Fibroblast of skin of left biceps (primary cell): ENCODE results near the gene ZNF493.

Experiments
- DNase-seq, 2 experiments: peaks; one replicate each; pipeline ENCODE4 v3.0.0-alpha.2; 2013; ENCODE audit warnings: low read depth in 2 of 2

The ZNF493 gene

DNA sequence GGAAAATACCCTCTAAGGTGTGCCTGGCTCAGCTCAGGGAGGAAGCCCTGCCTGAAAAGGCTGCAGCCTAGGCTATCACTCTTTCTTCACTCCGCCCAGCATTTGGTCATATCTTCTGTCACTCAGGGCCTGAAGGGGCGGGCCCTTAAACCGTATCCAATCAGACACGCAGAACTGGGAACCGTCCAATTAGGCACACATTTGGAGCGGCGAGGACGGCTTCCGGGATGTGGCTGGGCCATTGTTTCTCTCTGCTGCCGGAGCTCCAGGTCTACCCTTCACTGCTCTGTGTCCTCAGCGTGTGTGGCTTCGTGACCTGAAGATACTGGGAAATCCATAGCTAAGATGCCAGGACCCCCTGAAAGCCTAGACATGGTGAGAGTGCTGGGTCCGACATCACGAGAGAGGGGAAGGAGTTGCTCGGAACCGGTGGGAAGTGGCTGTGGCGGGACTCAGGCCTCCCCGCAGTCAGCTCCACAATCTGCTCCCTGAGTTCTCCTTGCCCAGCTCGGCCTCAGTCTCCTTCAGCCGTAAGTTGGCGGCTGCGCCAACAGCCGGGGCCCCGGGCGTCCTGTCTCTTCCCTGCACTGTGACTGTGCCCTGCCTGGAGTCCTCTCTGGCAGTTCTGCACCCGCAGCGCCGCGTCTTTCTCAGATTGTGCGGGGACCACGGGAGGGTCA is at the start of gene ZNF493:
TSS of gene ZNF493 (plus strand) at position 241 of the 680 bp plus-strand sequence. CDS start at position 346, 105 bp downstream.
- DNase-seq = peak; percentile 84 to 85

DNA sequence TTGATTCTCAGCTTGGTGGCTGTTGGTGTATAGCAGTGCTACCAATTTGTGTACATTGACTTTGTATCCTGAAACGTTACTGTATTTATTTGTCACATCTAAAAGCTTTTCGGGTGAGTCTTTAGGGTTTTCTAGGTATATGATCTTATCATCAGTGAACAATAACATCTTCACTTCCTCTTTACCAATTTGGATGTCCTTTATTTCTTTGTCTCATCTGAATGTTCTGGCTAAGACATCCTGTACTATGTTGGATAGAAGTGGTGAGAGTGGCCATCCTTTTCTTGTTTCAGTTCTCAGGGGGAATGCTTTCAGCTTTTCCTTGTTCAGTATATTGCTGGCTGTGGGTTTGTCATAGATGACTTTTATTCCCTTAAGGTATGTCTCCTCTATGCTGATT is 44.1 kb upstream of the ZNF493 start:
- DNase-seq = no peak

DNA sequence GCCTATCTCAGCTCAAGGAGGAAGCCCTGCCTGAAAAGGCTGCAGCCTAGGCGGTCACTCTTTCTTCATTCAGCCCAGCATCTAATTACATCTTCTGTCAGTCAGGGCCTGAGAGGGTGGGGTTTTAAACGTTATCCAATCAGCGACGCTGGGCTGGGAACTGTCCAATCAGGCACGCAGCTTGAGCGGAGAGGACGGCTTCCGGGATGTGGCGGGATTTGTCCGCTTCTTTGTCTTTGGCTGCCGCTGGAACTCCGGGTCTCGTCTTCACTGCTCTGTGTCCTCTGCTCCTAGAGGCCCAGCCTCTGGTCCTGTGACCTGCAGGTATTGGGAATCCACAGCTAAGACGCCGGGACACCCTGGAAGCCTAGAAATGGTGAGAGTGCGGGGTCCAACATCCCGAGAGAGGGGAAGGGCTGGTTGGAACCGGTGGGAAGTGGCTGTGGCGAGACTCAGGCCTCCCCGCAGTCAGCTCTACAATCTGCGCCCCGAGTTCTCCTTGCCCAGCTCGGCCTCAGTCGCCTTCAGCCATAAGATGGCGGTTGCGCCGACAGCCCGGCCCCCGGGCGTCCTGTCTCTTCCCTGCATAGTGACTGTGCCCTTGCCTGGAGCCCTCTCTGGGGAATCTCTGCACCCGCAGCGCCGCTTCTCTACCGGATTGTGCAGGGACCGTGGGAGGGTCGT is 38.0 kb upstream of the ZNF493 start, which contains the start of gene ZNF738:
TSS of gene ZNF738 (plus strand) at position 233 of the 684 bp plus-strand sequence. CDS start at position 374, 141 bp downstream.
- peak; percentile 82 to 85 for DNase-seq

DNA sequence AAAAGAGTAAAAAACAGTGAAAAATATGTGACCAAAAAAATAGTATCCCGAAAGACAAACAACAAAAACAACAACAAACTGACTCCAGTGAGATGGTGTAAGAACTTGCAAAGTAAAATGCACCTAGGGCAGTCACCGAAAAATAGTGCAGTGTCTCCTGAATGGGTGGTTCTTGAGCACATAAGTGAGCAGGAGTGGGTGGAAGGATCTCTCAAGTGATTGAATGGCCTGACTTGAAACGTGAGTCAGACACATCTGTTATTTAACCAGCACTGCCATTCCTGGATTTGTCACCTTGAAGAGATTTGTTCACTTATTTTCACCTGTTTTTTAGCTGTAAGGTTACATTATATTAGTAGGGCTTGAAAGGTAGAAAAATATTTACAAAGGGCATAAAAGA is 34.6 kb upstream of the ZNF493 start:
- DNase-seq = no peak

DNA sequence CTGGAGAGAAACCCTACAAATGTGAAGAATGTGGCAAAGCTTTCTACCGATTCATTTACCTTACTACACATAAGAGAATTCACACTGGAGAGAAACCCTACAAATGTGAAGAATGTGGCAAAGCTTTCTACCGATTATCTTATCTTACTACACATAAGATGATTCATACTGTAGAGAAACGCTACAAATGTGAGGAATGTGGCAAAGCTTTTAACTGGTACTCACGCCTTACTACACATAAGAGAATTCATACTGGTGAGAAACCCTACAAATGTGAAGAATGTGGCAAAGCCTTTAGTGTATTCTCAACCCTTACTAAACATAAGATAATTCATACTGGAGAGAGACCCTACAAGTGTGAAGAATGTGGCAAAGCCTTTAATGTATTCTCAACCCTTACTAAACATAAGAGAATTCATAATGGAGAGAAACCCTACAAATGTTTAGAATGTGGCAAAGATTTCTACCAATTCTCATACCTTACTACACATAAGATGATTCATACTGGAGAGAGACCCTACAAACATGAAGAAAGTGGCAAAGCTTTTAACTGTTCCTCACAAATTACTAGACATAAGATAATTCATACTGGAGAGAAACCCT is 12.9 kb upstream of the ZNF493 start:
- DNase-seq = no peak

DNA sequence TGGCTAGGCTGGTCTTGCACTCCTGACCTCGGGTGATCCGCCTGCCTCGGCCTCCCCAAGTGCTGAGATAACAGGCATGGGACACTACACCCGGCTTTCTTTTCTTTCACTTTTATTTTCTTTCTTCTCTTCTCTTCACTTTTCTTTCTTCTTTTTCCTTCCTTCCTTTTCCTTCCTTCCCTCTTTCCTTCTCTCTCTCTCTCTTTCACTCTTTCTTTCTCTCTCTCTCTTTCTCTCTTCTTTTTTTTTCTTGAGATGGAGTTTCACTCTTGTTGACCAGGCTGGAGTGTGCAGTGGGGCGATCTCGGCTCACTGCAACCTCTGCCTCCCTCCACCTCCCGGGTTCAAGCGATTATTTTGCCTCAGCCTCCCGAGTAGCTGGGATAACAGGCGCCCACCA is 812 bp upstream of the ZNF493 start:
- no peak for DNase-seq

DNA sequence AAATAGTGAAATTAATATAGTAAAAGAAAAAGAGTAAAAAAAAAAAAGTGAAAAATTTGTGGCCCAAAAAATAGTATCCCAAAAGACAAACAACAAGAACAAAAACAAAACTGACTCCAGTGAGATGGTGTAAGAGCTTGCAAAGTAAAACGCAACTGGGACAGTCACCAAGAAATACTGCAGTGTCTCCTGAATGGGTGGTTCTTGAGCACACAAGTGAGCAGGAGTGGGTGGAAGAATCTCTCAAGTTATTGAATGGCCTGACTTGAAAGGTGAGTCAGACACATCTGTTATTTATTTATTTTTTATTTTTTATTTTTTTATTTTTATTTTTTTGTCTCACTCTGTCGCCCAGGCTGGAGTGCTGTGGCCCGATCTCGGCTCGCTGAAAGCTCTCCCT is 1.9 kb downstream of the ZNF493 start:
- no peak for DNase-seq

DNA sequence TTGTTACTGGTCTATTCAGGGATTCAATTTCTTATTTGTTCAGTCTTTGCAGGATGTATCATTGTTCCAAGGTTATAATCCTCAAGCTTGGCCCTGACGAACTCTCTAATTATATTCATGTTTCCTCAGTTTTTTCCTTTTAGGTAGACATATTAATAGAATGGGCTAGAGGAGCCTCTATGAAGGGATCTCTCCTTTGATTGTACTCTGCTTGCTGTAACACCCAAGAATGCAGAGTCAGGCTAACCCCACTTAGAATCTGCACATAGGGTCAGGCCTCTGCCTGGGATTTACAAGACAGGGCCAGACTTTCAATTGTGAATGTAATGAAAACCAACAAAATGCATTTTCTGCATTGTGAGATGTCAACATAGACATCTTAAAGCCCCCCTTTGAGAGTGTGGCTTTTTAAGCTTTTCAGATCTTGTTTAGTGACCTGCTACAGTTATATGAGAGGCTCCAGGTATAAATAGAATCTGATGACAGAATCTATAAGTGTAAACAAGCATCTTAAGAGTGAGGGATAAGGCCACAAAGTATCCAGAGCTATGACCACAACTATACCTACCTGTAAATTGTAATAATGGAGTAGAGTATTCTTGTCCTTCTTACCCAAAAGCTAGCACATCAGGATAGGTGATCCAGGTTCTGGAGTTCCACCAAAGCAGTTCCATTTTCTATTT is 5.5 kb downstream of the ZNF493 start:
- DNase-seq = no peak

DNA sequence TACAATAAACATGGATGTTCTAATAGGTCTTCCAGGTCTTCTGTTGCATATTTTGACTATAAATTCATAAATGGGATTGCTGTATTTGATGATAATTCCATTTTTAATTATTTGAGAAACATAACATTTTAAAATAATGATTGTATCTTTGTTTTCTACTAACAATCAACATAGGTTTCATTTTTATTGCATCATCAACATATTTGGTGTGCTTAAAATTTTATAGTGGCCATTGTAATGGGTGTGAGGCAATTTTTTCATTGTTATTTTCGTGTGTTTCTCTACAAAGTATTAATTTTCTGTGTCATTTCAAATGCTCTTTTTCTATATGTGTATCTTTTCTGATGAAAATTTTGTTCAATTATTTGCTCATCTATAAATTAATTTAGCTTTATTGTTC is 13.2 kb downstream of the ZNF493 start:
- no peak for DNase-seq

DNA sequence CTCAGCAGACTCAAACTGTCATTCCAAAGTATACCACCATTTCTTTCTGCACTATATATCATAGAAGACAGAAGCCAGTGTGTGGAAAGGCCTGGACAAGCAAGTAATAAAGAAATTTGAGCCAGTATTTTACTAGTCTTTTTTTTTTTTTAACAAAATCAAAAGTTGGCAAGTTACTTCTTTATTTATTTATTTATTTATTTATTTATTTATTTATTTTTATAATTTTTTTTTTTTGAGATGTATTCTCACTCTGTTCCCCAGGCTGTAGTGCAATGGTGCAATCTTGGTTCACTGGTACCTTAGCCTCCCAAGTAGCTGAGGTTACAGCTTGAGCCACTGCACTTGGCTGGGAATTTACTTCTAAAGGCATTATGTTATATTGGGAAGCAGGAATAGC is 25.3 kb downstream of the ZNF493 start:
- no peak for DNase-seq

DNA sequence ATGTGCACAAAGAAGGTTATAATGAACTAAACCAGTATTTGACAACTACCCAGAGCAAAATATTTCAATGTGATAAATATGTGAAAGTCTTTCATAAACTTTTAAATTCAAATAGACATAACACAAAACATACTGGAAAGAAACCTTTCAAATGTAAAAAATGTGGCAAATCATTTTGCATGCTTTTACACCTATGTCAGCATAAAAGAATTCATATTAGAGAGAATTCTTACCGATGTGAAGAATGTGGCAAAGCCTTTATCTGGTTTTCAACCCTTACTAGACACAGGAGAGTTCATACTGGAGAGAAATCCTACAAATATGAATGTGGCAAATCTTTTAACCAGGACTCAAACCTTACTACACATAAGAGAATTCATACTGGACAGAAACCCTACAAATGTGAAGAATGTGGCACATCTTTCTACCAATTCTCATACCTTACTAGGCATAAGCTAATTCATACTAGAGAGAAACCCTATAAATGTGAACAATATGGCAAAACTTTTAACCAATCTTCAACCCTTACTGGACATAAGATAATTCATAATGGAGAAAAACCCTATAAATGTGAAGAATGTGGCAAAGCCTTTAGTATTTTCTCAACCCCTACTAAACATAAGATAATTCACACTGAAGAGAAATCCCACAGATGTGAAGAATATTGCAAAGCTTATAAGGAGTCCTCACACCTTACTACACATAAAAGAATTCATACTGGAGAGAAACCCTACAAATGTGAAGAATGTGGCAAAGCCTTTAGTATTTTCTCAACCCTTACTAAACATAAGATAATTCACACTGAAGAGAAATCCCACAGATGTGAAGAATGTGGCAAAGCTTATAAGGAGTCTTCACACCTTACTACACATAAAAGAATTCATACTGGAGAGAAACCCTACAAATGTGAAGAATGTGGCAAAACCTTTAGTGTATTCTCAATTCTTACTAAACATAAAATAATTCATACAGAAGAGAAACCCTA is 26.4 kb downstream of the ZNF493 start:
- no peak for DNase-seq

DNA sequence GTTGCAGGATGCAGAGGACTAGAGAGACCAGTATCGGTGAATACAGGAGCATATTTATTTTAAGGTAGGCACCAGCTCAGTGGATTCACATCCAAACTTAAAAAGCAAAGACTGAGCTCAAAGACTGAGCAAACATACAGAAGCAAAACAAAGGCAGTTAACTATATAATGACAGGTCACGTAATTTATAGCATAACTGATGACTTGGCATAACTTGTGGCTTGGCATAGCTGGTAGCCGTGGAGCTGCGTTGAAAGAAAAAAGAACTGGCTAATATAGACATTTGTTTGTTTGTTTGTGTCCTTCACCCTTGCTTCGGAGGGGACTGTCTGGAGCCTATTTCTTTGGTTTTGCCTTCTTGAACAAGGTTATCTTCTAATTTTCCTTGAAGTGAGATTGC is 33.7 kb downstream of the ZNF493 start:
- DNase-seq = no peak

DNA sequence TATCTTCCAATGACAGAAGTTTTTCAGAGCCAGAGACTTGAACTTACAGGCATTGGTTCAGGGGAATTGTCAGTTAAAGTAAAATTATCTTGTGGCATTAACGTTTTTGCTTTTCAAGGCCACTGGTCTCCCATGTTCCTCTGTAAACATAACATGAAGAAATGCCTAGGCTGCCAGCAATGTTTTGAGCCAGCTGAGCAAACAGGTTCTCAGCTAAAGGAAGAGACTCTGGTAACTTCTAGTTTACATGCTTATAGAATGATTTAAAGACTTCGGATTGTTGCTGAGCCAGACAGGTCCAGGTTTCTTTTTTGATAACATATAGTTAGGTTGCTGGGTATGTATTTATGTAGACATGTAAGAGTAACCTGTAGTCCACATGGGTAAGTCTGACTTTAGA is 35.7 kb downstream of the ZNF493 start:
- no peak for DNase-seq

DNA sequence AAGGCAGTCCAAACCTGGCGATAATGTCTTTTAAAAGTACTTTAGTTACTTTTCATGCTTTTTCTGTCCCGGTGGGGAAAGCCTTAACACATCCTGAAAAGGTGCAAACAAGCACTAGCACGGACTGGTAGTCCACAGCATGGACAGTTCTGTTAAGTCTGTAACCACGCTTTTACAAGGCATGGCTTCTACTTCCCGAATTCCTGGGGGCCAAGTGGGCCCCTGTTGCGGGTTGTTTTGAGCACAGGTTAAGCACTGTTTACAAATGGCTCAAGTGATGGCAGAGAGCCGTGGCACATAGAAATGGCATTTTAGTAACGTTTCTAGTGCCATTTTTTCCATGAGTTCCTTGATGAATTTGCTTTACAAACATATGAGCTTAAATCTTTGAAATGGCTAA is 37.6 kb downstream of the ZNF493 start:
- no peak for DNase-seq

DNA sequence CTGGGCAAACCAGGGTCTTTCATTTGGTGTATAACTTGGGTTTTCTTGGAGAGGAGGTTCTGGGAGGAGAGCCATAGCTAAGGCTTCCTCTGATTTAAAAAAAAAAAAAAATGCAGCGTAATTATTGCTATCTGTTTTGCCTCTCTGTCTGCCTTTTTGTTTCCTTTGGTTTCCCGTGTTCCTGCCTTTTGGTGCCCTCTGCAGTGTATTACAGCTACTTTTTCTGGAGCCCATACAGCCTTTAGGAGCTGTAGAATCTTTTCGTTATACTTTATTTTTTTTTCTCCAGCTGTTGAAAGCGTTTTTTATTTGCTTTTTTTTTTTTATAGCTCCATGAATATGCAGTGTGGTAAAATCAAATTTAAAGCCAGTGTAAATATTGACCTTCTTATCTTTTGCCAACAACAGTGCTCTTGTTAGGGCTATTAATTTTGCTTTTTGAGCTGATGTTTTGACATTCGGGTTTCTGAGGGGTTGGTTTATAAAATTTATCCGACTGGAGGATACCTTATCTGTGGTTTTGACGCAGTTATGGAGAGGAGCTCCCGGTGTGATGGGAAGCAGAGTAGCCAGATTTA is 38.1 kb downstream of the ZNF493 start:
- no peak for DNase-seq

DNA sequence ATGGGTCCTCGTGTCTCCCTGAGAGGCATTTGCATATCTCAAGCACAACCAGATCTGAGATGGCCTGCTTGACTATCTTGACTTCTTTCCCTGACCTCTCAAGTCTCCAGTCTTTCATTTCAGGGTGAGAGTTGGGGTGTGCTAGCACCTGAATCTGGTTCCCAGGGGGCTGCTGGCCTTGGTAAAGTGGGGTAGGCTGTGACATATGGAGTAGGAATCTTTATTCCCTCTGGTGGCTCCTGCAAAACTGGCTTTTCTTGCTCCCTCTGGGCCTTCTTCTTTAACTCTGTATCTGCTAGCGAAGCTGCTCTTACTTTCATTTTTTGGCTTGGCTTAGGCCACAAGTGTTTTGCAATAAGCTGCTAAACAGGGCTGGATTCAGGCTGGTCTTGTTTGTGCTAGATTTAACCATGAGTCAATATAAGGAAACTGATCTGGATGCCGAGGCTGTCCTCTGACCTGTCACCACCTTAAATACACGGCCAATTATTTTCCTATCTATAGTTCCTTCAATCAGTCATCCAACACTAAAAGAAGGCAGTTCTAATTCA is 42.3 kb downstream of the ZNF493 start:
- no peak for DNase-seq

DNA sequence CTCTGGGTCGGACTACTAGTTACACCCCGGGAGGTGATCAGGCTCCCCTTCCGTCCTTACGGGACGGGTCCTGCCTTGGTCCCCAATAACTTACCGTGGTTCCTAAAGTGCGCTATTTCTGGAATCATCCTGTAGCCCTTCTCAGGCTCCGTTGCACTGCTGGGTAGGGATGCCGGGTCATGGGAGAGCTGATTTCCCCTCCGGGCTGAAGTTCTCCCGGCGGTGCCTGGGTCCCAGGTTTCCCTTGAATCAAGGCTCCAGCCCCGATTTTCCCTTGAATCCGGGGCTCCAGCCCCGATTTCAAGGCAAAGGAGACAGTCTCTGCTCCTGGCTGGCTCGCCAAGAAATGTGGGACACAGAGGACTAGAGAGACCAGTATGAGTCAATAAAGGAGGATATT is 43.4 kb downstream of the ZNF493 start:
- no peak for DNase-seq

DNA sequence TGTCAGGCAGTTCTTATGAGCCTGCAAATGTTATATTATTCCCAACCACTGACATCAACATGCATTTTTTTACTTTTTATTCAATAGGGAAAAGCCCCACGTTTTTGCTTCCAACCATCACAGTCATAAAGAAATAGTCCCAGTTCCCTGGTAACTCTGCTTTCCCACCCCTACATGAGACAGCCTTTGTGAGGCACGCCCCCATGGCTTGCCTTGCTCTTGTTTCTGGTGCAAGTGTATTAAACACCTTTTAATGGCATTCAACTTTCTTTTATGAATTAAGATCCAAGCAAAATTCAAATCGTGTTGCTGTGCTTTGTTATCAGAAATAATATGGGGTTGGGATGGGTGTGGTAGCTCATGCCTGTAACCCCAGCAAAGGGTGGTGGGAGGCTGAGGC is 54.3 kb downstream of the ZNF493 start:
- no peak for DNase-seq

DNA sequence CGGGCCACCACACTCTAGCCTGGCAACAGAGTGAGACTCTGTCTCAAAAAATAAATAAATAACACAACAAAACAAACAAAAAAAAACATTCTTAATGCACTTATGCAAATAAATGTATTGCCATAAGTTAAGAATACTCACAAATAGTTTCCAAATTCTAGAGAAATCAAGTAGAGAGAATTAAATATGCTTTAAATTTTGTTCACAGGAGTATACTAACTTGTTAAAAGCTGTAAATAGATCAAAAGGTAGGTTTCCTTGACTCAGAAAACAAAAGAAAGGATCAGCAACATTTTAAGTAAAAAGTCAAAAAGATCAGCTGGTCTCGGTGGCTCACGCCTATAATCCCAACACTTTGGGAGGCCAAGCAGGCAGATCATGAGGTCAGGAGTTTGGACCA is 58.0 kb downstream of the ZNF493 start:
- no peak for DNase-seq

DNA sequence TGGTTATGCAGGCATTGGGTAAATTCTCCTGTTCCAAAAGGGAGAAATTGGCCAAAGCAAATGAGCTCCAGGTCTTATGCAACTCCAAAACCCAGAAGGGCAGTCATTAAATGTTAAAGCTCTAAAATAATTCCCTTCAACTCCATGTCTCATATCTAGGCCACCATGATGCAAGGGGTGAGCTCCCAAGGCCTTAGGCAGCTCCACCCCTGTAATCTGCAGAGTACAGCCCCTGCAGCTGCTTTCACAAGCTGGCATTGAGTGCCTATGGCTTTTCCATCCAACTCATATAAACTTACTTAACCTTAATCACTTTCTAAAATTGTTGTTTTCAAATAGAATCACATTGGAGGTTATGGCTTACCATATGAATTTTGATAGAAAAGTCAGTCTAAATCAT is 63.8 kb downstream of the ZNF493 start:
- no peak for DNase-seq

DNA sequence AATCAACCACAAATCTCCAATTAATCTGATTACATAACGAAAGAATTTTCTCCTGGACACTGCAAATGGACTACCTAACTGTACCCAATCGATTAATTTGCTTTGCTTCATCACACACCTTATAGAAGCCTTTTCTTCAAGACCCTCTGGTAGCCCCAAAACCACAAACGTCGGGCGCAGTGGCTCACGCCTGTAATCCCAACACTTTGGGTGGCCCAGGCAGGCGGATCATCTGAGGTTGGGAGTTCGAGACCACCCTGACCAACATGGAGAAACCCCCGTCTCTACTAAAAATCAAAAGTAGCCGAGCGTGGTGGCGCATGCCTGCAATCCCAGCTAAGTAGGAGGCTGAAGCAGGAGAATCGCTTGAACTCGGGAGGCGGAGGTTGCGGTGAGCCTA is 65.6 kb downstream of the ZNF493 start:
- DNase-seq = no peak
